Activated naive CD8-positive, alpha-beta T cell treated with anti-CD3 and anti-CD28 coated beads, Interleukin-2, amount 50 U/mL, for 16 hours (primary cell): ENCODE data around the gene CRACR2A.

Source experiments
- DNase-seq: peaks from one replicate; pipeline ENCODE4 v3.0.0-alpha.2; 2020; ENCODE audit warnings: low read depth, low spot score

The CRACR2A gene

GRCh38 chr12:3684449-3685051, 68.4 kb downstream of the CRACR2A start:
- DNase-seq, result no peak

GRCh38 chr12:3683670-3684069, 69.2 kb downstream of the CRACR2A start:
- DNase-seq, result no peak

DNA sequence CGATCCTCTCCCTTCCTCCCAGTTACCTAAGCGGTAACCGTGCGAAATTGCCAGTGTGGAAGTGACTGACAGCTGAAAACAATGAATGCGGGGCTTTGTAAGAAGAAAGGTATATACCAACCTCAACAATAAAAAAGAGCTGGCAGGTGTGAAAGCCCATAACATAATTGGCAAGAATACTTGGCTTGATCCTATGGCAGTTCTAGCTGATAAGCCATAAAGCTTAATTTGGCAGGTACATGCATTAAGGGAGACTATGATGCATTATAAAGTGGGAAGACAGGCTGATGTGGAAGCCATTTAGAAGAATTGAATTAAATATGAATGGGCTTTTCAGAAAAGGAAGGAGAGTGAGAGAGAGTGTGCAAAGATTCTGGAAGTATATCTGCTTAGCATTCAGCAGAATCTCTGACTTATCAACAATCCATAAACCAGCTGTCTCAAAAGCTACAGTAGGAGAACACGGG, 71.3 kb downstream of the CRACR2A start:
- no peak for DNase-seq

DNA sequence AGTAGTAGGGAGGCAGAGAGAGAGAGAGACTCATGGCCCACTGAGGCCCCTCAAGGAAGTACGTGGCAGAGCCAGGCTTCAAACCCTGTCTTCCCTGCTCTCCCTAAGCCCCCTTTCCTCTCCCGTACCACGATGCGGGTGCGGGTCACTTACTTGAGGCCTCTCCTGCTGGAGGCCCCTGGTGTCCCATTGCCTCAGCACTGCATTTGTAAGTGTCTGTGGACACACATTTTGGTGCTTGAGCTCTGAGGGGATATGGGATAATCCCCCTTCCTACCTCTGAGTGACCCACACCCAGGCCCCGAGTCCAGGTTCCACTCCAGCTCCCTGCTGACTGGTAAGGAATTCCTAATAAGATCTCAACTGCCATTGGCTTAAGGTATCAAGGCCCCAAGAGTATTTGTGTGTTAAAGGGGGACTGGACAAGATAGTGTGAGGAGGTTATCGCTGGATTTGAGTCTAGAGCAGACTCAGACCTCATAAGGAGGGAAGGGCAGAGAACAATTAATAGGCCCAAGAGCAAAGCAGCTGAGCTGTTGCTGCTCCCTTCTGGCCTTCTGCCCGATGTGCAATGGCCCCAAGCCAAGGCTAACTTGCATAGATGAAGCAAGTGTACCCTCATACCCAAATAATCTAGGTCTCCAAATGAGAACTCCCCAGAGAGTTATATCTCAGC, 71.9 kb downstream of the CRACR2A start:
- no peak for DNase-seq

DNA sequence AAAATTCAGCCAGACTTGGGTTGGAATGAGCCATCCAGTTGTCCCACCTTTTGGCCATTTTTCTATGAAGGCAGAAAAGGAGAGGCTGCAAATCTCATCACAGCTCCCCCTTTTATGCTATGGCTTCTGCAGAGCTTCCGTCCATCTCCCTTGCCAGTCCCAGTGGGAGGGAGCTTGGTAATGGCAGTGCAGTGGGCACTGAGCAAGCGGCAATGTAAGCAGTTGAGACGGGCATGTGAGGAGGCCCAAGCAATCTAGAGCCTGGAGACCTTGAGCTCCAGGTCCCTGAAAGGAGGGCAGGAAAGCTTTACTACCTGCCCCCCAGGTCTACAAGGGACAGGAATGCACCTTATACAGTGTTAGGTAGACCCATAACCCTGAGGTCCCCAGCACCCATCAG, 73.1 kb downstream of the CRACR2A start:
- no peak for DNase-seq

DNA sequence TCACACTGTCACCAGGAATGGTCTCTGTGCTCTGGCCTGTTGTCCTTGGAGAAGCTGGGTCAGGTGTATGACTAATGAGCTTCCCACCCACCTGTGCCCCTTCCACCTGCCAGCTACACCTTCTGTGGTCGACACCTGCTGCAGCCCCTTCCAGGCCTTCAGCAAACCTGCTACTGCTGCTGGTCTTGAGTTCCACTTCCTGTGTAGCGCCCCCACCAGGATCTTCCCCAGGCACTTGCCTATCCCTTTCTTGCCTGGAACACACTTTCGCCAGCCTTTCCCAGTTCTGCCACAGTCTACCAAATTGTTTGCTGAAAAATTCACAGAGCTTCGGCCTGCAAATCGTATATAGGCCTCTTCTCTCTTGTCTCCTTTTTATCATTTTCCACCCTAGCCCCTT, 75.3 kb downstream of the CRACR2A start:
- DNase-seq, result no peak

GRCh38 chr12:3673981-3674708, 78.8 kb downstream of the CRACR2A start:
- no peak for DNase-seq

- DNase-seq, result no peak
Measured at GRCh38 chr12:3672113-3672509, 80.8 kb downstream of the CRACR2A start.

DNA sequence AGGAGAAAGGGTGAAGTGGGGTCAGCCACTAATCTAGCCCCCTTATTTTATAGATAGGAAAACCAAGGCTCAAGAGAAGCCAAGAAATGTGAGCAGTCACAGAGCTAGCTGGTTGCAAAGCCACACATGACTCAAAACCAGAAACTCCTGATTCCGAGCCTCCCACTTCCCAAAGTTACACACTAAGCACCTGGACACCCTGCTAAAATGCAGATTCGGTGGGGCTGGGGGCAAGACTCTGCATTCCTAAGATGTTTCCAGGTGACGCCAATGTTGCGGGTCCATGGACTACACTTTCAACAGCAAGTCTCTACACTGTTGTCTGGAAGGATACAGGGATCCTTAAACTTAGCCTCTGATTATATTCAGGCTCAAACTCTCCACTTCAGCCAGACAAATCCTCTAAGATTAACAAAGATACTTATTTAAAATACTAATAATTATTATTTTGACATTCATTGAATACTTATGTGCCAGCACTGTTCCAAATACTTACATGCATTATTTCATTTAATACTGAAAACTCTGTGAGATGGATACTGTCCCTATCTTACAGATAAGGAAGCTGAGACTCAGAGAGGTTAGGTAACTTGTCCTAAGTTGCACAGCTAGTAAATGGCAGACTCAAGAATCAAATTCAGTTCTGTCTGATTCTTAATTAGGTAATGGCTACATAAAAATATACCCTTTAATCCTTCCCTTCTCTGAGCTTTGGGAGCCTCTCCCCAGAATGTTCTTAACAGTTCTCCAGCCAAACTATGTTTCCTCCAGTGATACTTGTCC, 81.4 kb downstream of the CRACR2A start:
- DNase-seq, result no peak

DNA sequence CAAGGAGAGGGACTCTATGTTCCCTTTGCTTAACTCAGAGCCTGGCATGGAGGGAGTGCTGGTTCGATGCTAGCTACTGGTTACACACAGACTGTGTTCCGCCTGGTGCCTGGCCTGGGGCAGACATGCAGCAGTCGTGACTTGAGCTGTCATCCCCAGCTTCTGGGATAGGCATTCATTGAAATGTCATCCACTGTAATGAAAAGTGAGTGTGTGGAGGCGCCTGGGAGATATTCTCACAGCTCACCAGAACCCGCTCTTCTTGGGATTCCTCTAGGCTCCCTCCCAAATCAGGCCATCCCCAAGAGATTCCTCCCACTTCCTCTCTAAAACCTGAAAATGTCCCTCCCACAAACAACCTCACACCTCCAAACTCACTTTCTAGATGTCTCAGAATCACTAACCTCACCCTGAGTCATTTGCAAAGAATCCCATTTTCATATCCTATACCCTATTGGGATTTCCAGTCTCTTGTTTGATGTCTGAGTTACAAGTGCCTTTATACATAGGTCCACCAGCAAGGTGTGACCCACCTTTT, 82.8 kb downstream of the CRACR2A start:
- DNase-seq, result no peak

DNA sequence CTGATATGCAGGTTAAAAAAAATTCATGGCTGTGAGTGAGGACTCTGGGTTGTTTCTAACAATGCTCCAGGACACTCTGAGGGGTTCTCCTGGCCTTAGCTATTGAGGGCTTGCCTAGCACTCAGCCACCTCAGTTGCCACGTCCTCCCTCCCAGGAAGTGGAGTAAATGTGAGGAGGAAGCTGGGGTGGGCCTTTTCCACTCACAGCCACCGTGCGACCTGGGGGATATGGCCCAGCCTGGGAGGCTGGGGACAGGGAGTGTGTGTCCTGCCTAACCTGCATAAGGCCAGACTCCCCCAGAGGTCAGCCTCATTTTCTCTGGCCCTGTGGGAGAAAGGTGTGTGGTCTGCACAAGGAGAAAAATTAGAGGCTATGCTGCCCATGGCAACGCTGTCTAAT, 83.3 kb downstream of the CRACR2A start:
- no peak for DNase-seq

- DNase-seq, result no peak
Measured at GRCh38 chr12:3668479-3669165, 84.3 kb downstream of the CRACR2A start.

GRCh38 chr12:3667485-3667884, 85.4 kb downstream of the CRACR2A start:
- no peak for DNase-seq

GRCh38 chr12:3666441-3666840, 86.5 kb downstream of the CRACR2A start:
- no peak for DNase-seq

DNA sequence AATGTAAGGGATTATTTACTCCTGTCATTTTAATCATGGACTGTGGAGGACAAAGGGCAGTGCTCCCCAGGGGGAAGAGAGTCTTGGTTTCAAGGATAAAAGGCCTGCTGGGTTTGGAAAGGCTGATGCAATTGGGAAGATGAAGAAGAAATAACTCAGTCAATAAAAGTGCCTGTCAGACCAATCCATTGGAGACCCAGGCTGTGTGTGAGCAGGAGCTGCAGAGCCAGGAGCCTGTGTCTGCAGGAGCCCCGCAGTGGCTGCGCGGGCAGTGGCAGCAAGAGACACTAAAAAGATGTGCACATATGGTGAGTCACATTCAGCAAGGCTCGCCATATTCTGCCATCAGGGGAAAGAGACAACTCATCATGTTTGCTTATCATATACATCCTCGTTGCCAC, 90.4 kb downstream of the CRACR2A start:
- no peak for DNase-seq

DNA sequence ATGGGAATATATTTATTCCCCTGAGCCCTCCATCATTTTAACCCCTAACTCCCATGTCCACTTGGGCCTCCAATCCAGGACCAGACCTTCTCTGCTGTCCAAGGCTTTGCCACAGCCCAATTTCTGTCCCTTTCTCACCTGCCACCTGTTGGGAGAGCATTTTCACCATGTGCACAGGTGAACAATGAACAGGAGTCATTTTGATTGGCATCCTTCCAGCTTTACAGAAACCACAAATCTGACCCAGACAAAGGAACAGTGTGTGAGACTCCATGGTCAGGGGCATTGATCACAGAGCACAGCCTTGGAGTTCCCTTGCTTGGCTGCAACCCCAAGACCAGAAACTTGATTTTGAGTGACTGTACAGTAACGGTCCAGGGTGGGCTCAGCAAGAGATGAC, 91.9 kb downstream of the CRACR2A start:
- DNase-seq, result no peak

DNA sequence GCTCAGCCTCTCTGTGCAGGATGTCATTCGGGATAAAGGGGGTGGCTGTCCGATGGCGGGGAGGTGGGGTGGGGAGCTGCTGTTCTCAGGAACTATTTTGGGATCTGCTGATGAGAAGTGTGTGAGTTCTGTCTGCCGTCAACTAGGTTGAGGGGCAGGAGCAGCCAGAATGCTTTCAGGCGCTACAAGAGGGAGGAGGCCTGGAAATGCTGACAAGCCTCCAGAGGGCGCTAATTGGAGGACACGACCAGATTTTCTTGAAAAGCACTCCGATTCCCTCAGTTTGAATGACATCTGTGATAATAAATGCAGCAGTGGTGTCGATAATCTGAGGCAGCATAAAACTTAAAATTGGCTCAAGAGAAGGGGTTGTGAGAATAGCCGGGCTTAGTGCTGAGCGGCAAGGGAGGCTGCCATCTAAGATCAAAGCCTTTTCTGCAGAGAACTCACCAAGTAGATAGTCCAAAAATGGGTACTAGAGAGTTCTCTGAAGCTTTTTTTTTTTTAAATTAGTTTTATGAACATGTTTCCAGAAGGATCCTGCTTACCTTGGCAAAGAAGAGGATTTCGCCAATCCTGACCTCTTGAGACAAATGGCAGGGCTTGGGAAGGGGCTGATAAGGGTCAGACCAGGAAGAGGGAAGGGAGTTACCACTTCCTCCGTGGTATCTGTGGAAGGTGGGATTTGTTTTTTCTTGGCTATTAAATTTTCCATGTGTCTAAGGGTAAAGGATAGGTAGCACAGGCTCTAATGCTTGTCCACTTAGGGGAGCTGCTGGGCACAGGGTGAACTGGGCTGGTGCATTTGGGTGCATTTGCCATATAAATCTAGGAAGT, 94.4 kb downstream of the CRACR2A start:
- no peak for DNase-seq

DNA sequence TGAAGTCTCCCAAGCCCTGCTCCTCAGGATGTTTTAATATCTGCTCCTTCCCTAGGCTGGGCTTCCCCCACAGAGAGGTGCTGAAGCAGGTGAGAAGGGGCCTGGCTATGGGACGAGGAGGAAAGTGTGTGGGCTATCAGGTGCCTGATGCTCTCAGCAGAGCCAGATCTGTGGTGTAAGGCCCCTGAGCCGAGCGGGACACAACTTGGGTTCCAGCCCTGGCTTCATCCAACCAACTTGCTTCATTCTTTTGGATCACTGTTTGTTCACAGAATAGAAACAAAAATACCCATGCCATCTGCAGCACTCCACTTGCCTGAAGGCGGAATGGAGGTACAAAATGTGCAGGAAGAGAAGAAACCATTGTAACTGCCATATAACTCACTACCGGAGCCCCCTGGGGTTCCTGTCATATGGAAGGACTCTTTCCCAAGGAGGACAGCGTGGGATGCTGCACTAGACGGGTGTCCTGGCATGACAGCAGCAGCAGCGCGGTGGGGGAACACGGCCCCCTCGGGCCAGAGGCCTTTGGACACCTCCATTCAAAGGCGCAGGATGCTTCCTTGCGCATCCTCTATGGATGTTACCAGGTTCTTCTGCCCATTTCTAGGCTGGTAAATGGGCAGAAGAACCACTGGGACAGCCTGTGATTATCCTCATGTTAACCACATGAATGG, 95.8 kb downstream of the CRACR2A start:
- no peak for DNase-seq

DNA sequence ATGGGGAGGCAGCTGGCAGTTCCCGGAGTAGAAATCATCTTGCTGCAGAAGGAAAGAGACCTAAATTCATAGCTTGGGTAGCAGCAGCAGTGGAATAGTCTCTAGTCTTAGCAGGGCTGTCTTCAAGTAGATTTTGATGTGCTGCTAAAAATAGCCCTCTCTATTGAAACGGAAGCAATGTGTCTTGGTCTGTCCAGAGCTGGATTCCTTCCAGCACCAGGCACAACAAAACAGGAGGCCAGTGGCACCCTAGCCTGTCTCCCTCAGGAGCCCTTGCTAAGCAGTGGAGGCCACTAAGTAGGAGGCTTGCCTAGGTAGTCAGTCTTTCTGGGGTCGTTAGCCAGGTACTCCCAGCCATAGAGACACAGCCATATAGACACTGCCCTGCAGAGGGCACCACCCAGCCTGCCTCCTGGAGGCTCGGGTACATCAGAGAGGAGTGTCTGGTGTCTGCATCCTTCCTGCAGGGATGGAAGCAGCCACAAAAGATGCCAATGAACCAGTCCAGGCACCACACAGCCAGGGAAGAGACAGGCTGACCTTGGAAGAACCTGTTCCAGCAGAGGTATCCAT, 97.5 kb downstream of the CRACR2A start:
- no peak for DNase-seq
